ENCODE data around the gene MACROD2.

Gene MACROD2

GRCh38 chr20:15205028-15205427, 1209.7 kb downstream of the MACROD2 start:
- DNase-seq, result no peak

DNA sequence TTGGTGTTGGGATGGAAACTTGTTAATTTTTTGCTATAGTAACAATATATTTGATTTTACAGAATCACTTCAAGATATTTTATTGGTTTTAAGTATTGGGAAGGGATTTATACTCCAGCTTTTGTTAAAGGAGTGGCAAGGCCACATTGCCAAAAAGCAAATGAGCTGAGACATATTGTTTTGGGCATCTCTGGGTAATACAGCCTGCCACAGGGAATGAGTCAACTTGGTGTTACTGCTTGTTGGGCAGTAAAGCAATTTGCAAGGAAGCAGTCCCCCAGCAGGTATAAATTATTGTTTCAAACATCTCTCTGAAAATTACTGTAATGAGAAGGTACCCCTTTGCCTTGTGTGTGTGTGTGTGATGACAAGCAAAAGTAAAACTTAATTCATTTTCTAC, 1210.4 kb downstream of the MACROD2 start:
- DNase-seq, result no peak

- no peak for DNase-seq
Observed at GRCh38 chr20:15209537-15209936, 1214.2 kb downstream of the MACROD2 start.

DNA sequence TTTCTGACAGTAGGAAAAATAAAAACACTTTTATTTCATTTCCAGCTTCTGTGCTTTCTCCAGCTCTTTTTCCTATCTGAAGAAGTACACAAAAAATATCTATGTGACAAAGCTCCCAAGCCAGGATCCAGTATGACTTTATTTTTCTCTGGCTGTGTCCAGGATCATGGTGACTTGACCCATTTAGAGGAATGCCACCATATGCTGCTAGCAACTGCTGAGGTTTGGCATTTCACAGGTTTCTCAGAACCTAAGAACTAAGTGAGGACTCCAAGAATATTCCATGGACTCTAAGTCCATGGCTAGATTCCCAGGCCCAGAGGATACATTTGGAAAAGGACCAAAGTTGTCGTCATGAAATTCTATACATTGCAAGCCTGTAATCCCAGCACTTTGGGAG, 1218.7 kb downstream of the MACROD2 start:
- no peak for DNase-seq

GRCh38 chr20:15220009-15220656, 1224.8 kb downstream of the MACROD2 start:
- DNase-seq, result no peak

DNA sequence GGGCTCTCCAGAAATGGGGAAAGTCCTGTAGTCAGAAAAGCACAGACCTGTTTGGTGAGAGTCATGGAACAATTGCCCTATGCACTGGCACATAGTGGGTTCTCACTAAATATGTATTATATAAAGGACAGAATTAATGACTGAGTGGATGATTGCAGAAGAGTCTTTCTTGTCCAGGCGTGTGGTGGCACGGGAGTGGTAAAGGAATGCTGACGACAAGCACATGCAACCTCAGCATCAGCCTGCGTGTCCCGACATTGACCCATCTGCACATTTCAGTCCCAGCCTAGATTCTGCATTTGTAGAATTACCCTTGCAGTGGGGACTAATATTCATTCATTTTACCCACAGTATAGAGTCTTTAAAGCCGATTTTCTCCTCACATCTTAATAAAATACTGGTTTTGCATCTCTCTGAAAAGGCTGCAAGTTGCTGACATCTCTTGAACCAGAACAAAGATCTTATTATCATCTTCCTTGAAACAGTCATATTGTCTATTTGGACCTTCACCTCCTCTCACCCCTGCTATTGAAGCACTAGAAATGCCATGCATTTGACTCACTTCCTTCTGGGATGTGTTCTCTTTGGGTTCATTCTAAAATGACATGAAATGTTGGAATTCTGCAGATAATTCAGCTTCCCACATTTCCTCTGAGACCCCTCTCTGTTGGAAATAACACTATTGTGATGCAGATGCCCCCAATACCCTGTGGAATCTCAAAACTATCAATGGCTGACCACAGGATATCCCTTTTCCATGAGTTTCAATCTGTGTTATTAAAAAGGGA, 1225.7 kb downstream of the MACROD2 start:
- no peak for DNase-seq

GRCh38 chr20:15222502-15223330, 1227.4 kb downstream of the MACROD2 start:
- no peak for DNase-seq

DNA sequence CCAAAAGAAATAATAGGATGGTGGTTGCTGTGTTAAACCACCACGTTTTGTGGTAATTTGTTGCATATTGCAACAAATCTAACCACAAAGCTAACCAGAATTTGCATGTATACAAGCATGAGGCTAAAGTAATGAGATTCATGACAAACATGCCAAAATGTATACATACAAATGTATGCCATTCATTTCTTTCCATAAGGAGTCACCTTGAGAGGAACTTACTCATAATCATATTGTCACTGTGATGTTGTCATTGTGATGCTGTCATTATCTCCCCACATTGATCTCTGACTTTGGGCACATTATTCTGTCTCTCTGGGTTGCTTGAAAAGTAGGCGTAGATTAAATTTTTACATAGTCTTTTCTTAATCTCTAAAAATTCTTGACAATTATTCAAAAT, 1228.9 kb downstream of the MACROD2 start:
- no peak for DNase-seq

- no peak for DNase-seq
Observed at GRCh38 chr20:15227102-15227501, 1231.8 kb downstream of the MACROD2 start.

DNA sequence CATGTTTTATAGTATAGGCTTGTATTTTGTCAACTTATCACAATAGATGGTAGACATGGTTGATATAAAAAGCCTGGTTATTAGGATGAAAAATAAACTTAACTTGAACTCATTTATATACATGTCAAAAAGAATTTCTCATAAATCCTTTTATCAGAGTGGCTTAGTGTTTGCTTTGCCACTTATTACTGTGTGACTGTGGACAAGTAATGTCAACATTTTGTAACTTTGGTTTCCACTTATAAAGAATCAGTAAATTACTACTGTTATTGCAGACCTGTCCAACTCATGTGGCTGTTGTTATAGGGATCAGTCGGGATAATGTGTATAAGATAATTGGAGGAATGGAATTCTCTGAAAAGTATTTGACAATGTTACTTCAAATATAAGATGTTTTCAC, 1236.9 kb downstream of the MACROD2 start:
- DNase-seq, result no peak

- DNase-seq, result no peak
Observed at GRCh38 chr20:15235471-15236198, 1240.3 kb downstream of the MACROD2 start.

DNA sequence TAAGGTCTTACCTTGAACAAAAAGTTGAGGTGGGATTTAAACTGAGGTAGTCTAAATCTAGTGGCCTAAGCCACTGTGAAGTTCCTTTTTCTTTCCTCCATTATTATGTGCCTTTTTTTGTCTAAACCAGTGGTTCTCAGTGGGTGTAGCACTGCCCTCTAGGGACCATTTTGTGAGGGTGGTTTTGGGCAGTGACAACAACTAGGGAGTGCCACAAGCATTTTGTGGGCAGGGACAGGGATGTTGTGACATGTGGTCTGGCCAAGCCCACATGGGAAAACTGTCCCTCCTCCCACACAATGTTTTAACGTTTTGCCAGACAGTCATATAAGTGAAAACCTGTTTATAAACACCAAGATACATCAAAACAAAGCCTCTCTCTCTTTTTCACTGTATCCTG, 1241.5 kb downstream of the MACROD2 start:
- DNase-seq, result peak in 1 of 2 experiments; percentile 3

- no peak for DNase-seq
Observed at GRCh38 chr20:15239542-15240206, 1244.4 kb downstream of the MACROD2 start.

GRCh38 chr20:15240801-15241200, 1245.5 kb downstream of the MACROD2 start:
- DNase-seq, result no peak

GRCh38 chr20:15241681-15242080, 1246.4 kb downstream of the MACROD2 start:
- DNase-seq, result no peak

GRCh38 chr20:15242773-15243172, 1247.5 kb downstream of the MACROD2 start:
- DNase-seq, result no peak

- no peak for DNase-seq
Observed at GRCh38 chr20:15245896-15246295, 1250.6 kb downstream of the MACROD2 start.

DNA sequence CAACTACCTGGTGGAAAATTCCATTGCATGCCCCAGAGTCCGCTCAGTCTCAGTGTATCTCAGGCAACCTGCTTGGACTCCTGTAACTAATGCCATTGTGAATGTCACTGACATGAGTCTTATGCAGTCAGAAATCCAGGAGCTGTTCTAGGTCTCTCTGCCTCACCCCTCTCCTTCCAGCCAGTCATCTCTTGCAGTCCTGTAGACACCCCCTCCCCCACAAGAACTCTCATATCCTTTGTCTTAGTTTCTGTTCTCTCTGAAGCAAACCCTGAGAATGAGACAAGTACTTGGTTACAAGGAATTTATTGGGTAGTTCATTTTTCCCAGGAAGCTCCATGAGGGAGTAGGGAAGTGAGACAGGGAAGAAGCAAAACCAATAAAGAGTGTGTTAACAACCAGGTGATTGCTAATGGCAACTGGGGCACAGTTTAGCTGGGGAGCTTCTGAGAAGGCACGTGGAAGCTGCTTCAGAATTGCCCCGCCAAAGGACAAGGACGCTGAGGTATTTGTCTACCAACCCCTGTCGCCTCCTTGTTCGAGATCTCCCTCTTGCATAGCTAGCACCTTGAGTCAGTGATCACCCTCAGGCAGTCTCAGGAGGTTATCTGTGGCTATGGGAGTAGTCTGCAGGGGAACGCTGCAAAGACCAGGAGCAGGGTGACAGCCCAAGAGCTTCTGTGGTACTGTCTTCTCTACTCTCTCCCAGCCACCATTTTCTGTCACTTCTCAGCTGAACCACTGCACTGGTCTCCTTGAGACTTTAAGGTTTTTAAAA, 1253.5 kb downstream of the MACROD2 start:
- no peak for DNase-seq

DNA sequence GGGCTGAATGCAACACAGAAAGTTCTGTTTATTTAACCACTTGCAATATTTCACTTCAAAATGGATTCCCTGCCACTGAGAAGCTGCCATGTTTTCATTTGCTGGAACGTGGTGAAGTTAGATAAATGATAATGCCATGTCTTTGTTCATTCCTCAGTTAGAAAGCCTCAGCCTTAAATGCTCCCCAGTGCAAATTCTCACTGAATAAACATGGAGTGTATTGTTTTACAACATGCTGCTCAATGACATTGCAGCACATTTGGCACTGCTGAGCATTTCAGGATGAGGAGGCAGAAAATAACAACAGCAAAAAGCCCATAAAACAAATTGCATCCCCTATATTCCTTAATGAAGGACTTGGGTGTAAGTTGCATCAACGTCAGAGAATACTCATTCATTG, 1255.9 kb downstream of the MACROD2 start:
- DNase-seq, result no peak

DNA sequence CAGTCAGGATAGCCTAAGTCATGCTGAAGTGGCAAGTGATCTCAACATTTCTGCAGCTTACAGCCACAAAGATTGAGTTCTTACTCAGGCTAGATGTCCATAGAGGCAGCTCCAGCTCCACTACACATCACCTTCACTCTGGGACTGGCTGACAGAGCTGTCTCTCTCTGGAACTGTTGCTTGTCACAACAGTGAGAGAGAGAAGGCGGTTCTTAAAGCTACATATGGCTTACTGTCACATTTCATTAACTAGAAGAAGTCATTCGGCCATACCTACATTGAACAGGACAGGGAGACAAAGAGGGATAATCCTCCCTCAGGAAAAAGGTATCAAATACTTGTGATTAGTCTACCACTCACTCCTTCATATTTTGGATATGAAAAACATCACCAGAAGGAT, 1257.0 kb downstream of the MACROD2 start:
- no peak for DNase-seq

GRCh38 chr20:15253431-15253830, 1258.1 kb downstream of the MACROD2 start:
- no peak for DNase-seq
